Parathyroid adenoma (tissue), 2 donors: ENCODE measurements around the gene CDR2L.

Source experiments
- H2AFZ ChIP-seq: fragments of 300-600 bp; sonication (generic); one replicate; pipeline ENCODE4 v1.7.0; 2017; ENCODE audit warnings: antibody characterized with exemption, mild to moderate bottlenecking
- H3K27ac ChIP-seq: fragments of 300-600 bp; sonication (generic); one replicate; pipeline ENCODE4 v1.7.0; 2017
- H3K27me3 ChIP-seq: fragments of 300-600 bp; sonication (generic); one replicate; pipeline ENCODE4 v1.7.0; 2017; ENCODE audit warnings: low read length; ENCODE audit not compliant: control insufficient read depth, insufficient read depth
- H3K36me3 ChIP-seq: fragments of 300-600 bp; sonication (generic); one replicate; pipeline ENCODE4 v1.7.0; 2017; ENCODE audit warnings: low read length; ENCODE audit not compliant: control insufficient read depth, insufficient read depth
- H3K4me1 ChIP-seq: fragments of 300-600 bp; sonication (generic); one replicate; pipeline ENCODE4 v1.7.0; 2017; ENCODE audit warnings: control low read depth
- H3K4me2 ChIP-seq: fragments of 300-600 bp; sonication (generic); one replicate; pipeline ENCODE4 v1.7.0; 2017; ENCODE audit warnings: low read length
- H3K4me3 ChIP-seq: fragments of 300-600 bp; sonication (generic); one replicate; pipeline ENCODE4 v1.7.0; 2017; ENCODE audit warnings: low read depth, low read length
- H3K79me2 ChIP-seq: fragments of 300-600 bp; sonication (generic); one replicate; pipeline ENCODE4 v1.7.0; 2017; ENCODE audit warnings: control low read depth
- H3K9ac ChIP-seq: fragments of 300-600 bp; sonication (generic); one replicate; pipeline ENCODE4 v1.7.0; 2017; ENCODE audit warnings: mild to moderate bottlenecking
- H3K9me3 ChIP-seq: fragments of 300-600 bp; sonication (generic); one replicate; pipeline ENCODE4 v1.7.0; 2017; ENCODE audit warnings: low read length; ENCODE audit not compliant: control insufficient read depth
- TF ChIP-seq, protein P1 (sequence below): fragments of 300-600 bp; sonication (generic); IDR thresholded peaks from one replicate; pipeline ENCODE4 v1.7.0; 2017; ENCODE audit warnings: antibody characterized with exemption, mild to moderate bottlenecking
- donor health status: primary hyperparathyroidism.

Gene CDR2L

GRCh38 chr17:74949455-74950115 is 37.8 kb upstream of the CDR2L start:
- no peaks in the 10 kb centered on the region for H3K79me2 ChIP-seq
- H3K4me1 ChIP-seq = no peaks in the 10 kb centered on the region
- no peak overlapping the region for H3K9ac ChIP-seq
- no peak overlapping the region for H2AFZ ChIP-seq
- no peak overlapping the region for H3K27ac ChIP-seq
- no peak overlapping the region for H3K4me2 ChIP-seq
- H3K36me3 ChIP-seq = no peaks in the 10 kb centered on the region
- H3K27me3 ChIP-seq = no peaks in the 10 kb centered on the region
- no peaks in the 10 kb centered on the region for H3K9me3 ChIP-seq
- no peak overlapping the region for H3K4me3 ChIP-seq
- TF ChIP-seq, protein P1, sequence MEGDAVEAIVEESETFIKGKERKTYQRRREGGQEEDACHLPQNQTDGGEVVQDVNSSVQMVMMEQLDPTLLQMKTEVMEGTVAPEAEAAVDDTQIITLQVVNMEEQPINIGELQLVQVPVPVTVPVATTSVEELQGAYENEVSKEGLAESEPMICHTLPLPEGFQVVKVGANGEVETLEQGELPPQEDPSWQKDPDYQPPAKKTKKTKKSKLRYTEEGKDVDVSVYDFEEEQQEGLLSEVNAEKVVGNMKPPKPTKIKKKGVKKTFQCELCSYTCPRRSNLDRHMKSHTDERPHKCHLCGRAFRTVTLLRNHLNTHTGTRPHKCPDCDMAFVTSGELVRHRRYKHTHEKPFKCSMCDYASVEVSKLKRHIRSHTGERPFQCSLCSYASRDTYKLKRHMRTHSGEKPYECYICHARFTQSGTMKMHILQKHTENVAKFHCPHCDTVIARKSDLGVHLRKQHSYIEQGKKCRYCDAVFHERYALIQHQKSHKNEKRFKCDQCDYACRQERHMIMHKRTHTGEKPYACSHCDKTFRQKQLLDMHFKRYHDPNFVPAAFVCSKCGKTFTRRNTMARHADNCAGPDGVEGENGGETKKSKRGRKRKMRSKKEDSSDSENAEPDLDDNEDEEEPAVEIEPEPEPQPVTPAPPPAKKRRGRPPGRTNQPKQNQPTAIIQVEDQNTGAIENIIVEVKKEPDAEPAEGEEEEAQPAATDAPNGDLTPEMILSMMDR = no peak

GRCh38 chr17:74950207-74950606 is 37.2 kb upstream of the CDR2L start:
- Histone ChIP-seq H3K79me2 (no peaks in the 10 kb centered on the region), H3K27me3 (no peaks in the 10 kb centered on the region), H3K9ac (no peak overlapping the region), H3K4me2 (no peak overlapping the region), H3K4me1 (no peaks in the 10 kb centered on the region), H2AFZ (no peak overlapping the region), H3K9me3 (no peaks in the 10 kb centered on the region), H3K36me3 (no peaks in the 10 kb centered on the region), H3K27ac (no peak overlapping the region), H3K4me3 (no peak overlapping the region)
- TF ChIP-seq, protein P1 = no peak

DNA sequence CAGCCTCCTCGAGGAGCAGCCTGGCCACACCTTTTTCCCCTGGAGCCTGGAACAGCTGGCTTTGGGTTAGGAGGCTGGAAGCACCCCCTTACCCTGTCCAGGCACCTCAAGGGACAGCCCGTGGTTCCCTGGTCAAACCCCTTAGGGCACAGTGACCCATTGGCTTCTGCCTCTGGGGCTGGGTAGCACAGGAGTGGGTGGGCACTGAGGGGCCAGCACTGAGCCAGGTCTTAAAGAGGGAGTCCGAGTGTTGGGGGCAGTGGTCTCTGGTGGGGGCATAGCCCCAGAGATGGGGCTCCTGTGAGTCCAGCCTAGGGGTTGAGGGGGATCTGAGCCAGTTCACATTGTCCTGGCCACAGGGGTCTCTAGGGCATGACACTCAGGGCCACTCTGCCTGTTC is 36.4 kb upstream of the CDR2L start:
- H3K4me1 ChIP-seq = no peaks in the 10 kb centered on the region
- TF ChIP-seq, protein P1 = no peak
- no peaks in the 10 kb centered on the region for H3K79me2 ChIP-seq
- H3K9ac ChIP-seq = no peak overlapping the region
- H2AFZ ChIP-seq = no peak overlapping the region
- no peak overlapping the region for H3K27ac ChIP-seq
- H3K36me3 ChIP-seq = no peaks in the 10 kb centered on the region
- H3K4me3 ChIP-seq = no peak overlapping the region
- no peaks in the 10 kb centered on the region for H3K9me3 ChIP-seq
- H3K4me2 ChIP-seq = no peak overlapping the region
- no peaks in the 10 kb centered on the region for H3K27me3 ChIP-seq

GRCh38 chr17:74951680-74952421 is 35.6 kb upstream of the CDR2L start:
- Histone ChIP-seq H2AFZ (no peak overlapping the region), H3K9me3 (no peaks in the 10 kb centered on the region), H3K79me2 (no peaks in the 10 kb centered on the region), H3K27me3 (no peaks in the 10 kb centered on the region), H3K9ac (no peak overlapping the region), H3K27ac (no peak overlapping the region), H3K4me1 (no peaks in the 10 kb centered on the region), H3K4me3 (no peak overlapping the region), H3K4me2 (no peak overlapping the region), H3K36me3 (no peaks in the 10 kb centered on the region)
- TF ChIP-seq, protein P1 = no peak
